Medulla oblongata (tissue), 1 donor: ENCODE results near the gene MRGPRX1.
"Not testable (repeated sequence)": the region's sequence is repeated elsewhere in the genome, so short reads cannot be mapped to it uniquely, and the experiment has no call there.

ENCODE experiments used
- DNase-seq: peaks from one replicate; pipeline ENCODE4 v3.0.0-alpha.2; 2015; ENCODE audit errors: extremely low spot score

Gene MRGPRX1

DNA sequence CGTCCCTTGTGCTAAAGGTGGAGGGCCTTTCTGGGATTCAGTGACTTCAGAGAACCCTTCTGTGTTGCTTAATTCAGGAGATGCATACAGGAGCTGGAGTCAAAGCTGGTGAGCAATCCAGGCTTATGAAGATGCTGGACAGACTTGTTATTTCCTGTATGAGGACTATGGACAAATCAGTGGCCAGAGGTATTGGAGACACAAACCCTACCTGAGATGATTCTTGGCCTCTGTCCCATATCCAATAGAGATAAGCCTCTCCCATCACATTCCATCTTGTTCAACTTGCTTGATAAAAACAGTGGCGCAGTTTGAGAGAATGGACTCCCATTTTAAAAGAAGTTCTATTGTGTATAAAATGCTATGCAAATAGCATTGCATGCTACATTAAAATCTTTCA lies at the start of gene MRGPRX1:
Gene MRGPRX1, minus strand, starts transcription at position 101 of the 400 bp plus-strand sequence. CDS start 4,630 bp downstream, outside the sequence.
- no peak for DNase-seq

- DNase-seq: no peak
These were observed 48.4 kb upstream of the MRGPRX1 start for GRCh38 chr11:18987454-18988231.

DNA sequence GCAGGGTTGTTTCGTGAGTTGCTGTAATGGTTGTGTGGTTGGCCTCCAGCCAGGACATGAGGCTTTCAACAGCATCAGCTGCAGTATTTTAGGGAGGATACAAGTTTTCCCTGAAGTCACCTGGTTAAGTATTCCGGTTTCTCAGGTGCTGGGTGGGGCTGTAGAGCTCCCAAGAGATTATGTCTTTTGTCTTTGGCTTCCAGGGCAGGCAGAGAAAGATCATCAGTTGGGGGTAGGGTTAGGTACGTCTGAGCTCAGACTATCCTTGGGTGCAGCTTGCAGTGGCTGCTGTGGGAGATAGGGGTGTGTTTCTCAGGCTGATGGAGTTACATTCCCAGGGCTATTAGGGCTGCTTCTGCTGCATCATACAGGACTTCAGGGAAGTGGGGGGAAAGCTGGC lies 47.5 kb upstream of the MRGPRX1 start:
- DNase-seq: no peak

- DNase-seq: no peak
These were observed 42.7 kb upstream of the MRGPRX1 start for GRCh38 chr11:18981897-18982296.

DNA sequence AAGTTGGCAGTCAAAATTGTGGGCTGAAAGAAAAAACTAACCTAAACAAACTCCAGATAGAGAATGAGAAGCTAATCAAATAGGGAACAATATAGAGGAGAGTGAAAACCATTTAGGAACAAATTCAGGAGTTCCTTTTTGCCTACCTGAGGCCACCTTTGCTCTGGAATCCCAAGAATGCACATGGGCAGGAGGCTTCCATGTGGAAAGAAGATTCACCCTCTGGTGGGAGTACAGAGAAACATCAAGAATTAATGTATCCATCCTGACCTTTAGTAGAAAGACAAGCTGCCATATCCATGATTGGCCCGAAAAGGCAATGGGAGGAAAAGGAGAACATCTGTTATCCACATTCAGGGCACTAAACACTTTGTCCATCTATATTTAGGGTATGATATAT lies 35.0 kb upstream of the MRGPRX1 start:
- no peak for DNase-seq

GRCh38 chr11:18972336-18972735 lies 33.1 kb upstream of the MRGPRX1 start:
- DNase-seq: no peak

GRCh38 chr11:18969720-18970119 lies 30.5 kb upstream of the MRGPRX1 start:
- no peak for DNase-seq

- DNase-seq: no peak
These were observed 19.2 kb upstream of the MRGPRX1 start for GRCh38 chr11:18958221-18958910.

DNA sequence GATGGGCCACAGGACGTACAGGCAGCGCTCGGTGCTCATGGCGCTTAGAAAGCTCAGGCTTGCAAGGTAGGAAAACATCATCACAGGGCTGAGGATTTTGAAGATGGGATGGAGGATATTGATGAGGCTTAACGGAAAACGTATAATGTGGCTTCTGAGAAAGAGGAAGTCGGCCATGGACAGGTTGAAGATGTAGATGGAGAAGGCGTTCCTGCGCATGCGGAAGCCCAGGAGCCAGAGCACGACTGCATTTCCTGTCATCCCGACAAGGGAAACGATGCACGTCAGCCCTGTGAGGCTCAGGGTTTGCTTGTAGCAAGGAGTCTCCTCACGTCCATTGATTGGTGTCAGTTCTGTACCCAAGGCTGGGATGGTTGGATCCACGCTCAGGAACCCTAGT lies 17.4 kb upstream of the MRGPRX1 start:
- DNase-seq: no peak

DNA sequence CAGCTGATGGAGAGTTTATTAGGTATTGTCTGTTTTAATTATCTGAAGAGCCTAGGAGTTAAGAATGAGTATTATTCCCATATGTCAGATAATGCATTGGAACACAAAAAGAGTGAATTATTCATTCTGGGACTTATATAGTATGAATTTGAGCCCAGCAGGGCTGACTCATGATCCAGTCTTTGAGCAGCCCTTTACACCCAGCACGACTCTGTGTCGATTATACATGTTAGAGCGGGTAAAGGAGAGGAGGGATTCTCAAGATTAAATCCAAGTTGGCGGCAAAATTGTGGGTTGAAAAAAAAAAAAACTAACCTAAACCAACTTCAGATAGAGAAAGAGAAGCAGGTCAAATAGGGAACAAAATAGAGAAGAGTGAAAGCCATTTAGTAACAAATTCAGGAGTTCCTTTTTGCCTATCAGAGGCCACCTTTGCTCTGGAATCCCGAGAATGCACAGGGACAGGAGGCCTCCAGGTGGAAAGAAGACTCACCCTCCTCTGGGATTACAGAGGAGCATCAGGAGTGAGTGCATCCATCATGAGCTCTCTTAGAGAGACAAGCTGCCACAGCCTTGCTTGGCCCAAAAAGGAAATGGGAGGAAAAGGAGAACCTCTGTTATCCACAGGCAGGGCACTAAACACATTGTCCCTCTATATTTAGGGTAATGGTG lies 3.1 kb downstream of the MRGPRX1 start:
- DNase-seq: no peak

- no peak for DNase-seq
These were observed 4.9 kb downstream of the MRGPRX1 start for GRCh38 chr11:18934195-18934814.

- DNase-seq: no peak
These were observed 11.5 kb downstream of the MRGPRX1 start for GRCh38 chr11:18927550-18928322.

- DNase-seq: not testable (repeated sequence)
These were observed 13.8 kb downstream of the MRGPRX1 start for GRCh38 chr11:18925426-18925825.

GRCh38 chr11:18912883-18913282 lies 26.3 kb downstream of the MRGPRX1 start:
- DNase-seq: no peak

- no peak for DNase-seq
These were observed 31.8 kb downstream of the MRGPRX1 start for GRCh38 chr11:18907391-18907790.

DNA sequence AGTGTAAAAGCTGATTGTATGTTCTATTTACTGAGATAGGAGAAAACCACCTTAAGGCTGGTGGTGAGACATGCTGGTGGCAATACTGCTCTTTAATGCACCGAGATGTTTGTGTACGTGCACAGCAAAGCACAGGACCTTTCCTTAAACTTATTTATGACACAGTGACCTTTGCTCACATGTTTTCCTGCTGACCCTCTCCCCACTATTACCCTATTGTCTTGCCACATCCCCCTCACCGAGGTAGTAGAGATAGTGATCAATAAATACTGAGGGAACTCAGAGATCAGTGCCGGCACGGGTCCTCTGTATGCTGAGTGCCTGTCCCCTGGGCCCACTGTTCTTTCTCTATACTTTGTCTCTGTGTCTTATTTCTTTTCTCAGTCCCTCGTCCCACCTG lies 38.6 kb downstream of the MRGPRX1 start:
- not testable (repeated sequence) for DNase-seq

- DNase-seq: not testable (repeated sequence)
These were observed 39.0 kb downstream of the MRGPRX1 start for GRCh38 chr11:18900151-18900611.

DNA sequence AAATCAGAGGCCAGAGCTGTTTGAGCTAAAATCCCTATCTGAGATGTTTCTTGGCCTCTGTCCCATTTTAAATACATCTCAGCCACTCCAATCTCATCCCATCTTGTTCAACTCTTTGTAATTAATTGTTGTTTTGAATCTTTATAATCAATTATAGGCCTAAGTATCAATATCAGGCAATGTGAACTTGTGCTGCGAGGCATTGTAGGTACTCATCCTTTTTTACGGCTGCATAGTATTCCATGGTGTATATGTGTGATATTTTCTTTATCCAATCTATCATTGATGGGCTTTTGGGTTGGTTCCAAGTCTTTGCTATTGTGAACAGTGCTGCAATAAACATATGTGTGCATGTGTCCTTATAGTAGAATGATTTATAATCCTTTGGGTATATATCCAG lies 47.5 kb downstream of the MRGPRX1 start:
- not testable (repeated sequence) for DNase-seq

DNA sequence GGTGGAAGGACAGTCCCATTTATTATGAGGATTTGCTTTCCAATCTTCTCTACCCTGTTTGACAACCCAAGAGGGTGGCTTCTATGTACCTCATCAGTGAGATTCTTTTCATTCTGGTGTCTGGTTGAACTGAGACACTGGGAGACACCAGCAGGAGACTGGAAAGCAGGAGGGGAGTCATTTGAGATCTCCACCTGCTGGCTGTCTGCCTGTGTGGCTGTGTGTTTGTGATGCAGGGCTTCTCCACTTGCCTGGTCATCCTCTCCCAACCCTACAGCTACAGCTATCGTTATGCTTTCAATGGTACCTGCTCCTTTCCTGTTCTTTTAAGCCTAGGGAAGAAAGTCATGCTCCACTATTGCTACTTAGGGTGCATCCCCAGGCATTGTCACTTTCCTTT lies 48.6 kb downstream of the MRGPRX1 start:
- no peak for DNase-seq
